CD4-positive, alpha-beta T cell treated with Interleukin-6 at 100 ng/mL for 8 hours (primary cell): Measurements from ENCODE around the gene RNF169.
A peak's percentile ranks its signal among the peaks of the same experiment; 100 is the strongest.

ENCODE experiments used
- DNase-seq: peaks from one replicate; pipeline ENCODE4 v3.0.0-alpha.2; 2020; ENCODE audit warnings: mixed read lengths, low spot score

RNF169 gene, protein sequence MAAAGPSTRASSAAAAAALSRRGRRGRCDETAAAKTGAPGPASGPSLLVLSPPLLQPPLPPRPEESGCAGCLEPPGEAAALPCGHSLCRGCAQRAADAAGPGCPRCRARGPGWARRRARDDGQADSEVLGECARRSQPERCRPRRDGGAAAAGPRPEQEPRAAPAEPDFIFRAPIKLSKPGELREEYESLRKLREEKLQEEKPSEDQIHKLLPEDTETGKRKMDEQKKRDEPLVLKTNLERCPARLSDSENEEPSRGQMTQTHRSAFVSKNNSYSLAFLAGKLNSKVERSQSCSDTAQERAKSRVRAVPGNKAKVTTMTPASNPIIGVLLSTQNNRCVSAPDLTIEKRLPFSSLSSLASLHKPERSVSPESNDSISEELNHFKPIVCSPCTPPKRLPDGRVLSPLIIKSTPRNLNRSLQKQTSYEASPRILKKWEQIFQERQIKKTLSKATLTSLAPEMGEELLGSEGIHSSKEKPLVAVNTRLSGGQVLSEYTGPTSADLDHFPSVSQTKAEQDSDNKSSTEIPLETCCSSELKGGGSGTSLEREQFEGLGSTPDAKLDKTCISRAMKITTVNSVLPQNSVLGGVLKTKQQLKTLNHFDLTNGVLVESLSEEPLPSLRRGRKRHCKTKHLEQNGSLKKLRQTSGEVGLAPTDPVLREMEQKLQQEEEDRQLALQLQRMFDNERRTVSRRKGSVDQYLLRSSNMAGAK

DNA sequence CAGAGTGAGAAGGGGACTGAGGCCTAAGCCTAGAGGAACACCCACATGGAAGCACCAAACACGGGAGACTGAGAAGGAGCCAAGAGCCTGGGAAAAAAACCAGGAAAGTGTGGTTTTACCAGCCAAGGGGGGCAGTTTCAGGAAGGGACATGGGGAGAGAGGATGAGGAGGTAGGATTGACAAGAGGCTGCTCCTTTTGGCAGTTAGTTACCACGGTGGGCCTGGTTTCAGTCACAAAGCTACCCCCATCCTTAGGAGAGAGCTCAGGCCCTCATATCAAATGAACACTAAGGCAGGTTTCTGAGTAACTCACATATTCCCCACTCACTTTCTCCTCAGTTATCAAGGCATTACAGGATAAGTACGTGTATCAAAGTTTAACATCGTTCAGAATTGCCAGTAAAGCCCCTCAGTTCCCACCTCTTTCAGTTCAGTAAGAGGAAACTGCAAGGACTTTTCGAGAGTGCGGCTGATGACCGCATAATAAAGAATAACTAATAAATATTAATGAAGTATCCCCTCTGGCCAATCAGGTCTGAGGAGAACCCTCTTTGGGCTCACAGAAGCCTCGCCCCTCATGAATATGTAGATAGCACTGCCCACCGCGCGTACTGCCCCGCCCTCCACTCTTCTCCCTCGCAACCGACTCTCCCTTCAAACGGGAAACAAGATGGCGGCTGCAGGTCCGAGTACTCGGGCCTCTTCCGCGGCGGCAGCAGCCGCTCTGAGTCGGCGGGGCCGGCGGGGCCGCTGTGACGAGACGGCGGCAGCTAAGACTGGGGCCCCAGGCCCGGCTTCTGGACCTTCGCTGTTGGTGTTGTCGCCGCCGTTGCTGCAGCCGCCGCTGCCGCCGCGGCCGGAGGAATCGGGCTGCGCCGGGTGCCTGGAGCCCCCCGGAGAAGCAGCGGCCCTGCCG lies at the start of gene RNF169:
TSS of gene RNF169 (plus strand) at position 639 of the 916 bp plus-strand sequence. CDS start at position 671, 32 bp downstream.
- peak; percentile 91 for DNase-seq

DNA sequence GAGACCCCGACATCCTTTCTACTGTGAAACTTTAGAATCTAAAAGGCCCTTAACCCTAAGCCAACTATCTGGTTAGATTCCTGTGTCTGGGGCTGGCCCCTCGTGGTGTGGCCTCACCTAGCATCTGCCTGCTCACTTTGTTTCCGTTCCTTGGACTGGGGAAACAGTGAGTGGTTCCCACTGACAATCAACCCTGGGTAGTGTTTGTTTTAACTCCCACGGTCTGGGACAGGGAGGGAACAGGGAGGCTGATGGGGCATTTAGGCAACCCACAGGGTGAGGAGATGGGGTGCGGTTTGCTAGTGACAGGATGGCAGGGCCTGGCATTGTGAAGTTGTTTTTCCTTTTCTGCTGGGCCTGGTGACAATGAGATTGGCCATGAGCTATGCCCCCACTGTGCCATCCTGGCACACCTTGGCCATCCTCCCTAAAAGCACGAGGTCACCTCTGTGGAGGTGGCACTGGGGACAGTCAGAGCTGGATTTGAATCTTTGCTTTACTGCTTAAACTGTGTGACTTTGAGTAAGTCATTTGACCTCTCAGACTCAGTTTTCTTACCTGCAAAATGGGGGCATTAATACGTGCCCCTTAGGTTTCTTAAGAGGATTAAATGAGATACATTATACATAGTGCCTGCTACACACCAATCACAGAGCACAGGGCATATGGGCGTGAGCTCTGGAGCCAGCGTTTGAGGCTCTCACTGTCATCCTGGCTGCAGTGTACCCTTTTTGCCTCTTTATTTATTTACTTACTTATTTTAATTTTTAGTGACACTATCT lies 48.8 kb upstream of the RNF169 start:
- DNase-seq = no peak

DNA sequence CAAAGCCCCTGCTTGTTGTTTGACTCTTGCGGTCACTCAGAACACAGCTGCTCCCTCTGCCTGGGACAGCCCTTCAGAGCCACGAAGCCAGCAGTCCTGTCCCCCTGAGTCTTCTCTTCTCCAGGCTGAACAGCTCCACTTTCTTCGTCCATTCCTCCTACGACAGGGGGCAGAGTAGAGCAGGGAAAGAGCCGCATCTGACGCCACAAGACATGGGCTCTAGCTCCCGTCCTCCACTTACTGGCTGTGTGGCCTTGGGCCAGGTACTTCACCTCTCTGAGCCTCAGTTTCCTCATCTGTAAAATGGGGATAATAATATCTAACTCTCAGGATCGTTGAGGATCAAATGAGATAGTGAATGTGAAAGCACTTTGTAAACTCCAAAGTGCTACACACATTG lies 47.3 kb upstream of the RNF169 start:
- no peak for DNase-seq

DNA sequence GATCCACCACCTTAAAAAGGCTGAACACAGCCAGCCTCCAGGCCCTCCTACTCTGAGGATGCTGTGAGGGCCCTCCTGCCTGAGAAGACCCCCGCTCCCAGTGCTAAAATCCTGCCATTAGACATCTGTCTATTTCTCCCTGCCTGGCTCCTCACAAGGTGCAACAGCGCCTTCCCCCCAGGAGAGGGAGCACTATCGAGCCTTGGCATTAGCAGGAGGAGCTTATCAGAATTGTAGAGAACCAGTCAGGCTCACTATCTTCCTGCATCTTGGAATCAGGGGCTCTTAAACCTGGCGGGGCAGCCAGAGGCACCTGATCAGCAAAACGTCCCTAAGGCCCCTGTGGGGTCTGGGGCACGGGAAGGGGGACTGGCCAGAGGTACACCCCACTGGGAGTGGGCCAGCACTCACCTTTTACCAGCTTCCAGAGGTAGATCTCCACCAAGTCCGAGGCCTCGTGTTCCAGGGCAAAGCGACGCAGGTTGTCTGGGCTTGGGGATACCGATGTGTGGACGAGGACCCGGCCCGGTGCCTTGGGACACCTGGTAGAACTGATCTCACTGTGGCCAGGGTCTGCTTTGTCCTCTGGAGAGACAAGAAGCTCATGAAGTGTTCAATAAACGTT lies 46.2 kb upstream of the RNF169 start:
- peak; percentile 53 for DNase-seq

DNA sequence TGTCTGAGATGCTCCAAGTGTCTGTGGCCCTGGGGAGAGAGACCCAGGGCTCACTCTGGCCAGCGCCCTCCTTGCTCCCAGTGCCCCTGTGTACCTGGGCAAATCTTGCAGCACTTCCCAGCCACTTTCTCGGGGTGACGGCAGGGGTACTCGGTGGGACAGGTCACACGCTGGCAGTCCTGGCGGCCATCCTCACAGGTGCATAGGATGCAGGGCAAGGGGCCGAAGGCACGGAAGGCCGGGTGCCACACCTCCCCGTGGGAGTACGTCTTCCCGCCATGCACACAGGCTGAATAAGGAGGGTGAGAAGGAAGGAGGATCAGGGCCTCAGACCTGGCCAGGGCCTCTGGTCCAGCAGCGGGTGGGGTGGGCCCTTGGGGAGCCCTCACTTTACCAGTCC lies 45.4 kb upstream of the RNF169 start:
- DNase-seq = no peak

DNA sequence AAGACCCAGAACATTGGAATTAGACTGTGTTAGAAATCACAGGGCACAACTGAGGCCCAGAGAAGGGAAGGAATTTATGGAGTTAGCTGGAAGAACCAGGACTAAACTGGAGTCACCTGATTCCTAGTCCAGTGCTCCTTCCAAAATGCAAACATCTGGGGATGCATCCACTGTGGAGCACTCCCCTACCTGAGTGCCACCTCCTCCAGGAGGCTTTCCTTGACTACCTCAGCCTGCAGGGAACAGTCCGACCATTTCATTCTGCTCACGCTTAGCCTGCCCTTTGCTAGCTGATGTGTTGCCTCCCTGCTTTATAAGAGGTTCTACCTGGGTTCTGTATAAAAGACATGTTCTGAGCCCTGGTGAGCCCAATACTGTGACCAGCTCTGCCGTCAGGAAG lies 41.5 kb upstream of the RNF169 start:
- DNase-seq = no peak

DNA sequence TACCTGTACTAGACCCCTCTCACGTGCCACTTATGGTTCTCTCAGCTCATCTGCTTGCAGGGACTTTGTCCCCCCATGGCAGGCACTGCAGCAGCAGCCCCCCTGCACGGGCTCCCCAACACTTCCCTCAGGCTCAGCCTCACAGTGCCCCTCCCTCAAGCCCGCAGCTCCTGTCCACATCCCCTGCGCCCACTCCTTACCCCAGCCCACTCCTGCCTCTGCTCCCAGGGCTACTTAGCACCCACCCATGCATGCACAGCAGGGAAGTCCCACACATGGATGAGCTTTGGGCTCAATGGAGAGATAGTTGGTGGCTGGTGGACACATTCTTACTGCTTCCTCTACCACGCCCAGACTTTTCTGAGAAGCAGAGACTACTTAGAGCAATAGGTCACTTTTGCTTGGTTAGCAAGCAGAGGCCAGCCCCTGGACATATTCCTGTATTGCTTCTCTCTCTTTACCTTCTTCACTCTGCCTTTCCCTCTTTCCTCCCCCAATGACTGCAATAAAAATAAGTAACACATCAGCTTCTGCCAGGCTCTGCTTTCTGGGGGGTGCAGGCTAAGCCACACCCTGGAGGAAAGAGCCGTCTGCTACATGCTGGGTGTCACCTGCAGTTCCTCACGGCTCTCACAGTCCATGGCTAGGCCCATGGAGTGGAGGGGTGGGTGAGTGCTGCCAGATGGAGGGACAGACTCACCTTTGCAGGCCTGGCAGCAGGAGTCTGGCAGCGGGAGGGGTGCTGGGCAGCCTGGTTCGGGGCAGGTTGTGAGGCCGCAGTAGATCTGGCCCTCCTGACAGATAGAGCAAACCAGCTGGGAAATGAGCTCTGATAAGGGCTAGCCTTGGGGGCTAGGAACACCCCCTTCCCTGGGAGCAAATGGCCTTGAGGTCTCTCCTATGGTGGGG lies 40.8 kb upstream of the RNF169 start:
- DNase-seq = no peak

DNA sequence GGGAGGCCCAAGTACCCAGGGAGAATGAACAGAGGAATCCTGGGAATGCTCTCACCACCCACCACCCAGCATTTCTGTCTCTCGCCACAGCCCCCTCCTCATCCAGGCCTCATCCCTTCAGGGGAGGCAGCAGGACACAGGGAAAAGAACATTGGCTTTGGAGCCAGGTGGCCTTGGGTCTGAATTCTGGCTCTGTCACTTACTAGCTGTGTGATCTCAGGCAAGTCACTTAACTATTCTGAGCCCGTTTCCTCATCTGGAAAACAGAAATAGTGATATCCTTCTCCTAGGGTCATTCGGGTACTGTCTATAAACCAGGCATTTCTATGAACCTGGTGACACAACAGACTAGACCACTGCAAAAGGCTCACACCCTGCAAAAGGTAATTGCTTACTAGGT lies 39.5 kb upstream of the RNF169 start:
- no peak for DNase-seq

DNA sequence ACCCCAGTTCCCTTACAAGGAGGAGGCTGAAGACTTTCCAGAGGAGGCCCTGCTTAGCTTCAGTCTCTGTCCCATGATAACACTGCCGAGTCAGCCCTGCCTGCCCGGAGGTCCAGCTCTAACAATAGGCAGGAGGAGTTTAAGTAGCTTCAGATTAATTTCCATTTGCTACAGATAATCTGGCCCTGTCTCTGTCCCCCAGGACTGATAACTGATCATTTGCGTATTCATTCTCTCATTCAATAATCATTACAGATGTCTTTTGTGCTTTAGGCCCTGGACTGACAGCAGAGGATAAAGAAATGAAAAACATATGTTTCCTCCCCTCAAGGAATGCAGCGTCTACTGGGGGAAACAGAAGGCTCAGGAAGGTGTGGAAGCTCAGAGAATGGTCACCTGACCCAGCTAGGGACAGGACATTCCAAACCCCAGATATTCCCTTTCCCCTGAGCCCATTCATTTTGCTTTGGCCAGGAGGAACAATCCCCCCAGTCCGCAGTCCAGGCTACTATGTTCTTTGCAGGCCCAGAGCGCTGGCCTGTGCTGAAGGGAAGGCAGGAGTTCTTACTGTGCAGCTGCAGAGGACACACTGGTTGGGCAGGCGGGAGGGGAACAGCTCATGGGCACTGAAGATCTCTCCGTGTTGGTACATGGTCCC lies 38.2 kb upstream of the RNF169 start:
- DNase-seq = no peak

DNA sequence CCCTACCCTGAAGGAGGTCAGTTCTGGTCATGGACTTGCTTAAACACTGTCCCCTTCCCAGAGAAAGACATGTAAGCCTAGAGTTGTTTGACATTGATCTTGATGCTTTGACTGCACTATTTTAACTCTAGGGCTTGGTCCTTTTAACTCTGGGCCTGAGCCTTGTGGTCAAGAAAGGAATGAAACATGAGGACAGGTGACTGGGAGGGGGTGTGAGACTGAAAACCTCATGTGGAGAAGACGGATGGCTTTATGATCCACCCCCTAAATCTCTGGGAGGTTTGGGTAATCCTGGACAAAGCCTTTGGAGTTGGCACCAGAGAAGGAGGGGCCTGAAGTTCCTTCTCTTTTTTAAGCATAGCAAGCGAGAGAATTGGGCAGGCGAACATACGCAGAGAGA lies 35.0 kb upstream of the RNF169 start:
- no peak for DNase-seq

DNA sequence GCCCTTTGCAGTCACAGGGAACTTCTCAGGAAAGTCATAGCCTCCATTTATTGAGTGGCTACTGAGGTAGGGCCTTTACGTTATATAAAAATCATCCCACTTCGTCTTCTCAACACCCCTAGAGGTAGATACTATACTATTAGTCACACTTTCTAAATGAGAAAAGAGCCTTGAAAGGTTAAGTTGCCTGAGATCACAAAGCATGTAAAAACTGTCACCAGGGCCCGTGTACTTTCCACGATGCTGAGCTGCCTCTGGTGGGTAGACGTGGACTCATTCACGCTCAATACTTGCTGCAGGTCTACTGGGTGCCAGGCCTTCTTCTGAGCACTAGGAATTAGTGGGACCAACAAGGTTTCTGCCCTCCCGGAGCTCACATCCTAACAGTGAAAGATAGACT lies 33.7 kb upstream of the RNF169 start:
- no peak for DNase-seq

DNA sequence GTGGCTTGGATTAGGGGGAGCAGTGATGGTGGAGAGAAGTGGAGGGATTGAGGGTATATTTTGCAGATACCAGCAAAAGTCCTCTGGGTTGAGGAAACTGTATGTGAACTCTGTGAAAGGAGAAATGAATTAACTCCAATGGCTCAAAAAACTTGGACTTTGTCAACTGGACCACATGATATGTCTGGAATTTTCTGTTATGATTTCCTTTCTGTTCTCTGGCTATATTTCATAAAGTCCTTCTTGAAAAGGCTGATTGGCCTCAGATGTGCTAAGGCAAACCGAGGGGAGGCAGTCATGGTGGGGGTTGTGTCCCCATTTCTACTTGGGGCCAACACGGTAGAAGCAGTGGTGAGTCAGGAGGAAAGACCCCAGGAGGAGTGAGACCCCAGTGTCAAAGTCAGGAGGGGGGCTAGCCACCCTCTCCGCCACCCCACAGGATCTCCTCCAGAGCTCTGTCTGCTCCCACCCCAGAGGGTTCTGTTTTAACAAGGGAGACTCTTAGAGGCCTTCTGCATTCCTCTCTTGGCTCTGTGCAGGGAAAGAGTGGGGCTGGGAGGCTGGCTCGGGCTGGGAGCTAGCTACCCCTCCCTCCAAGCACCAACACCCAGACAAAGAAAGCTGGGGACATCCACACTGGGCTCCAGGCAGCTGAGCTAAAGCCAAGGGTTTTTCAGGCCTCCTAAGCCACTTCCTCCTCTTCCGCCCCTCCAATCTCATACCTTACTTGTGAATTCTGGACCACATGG lies 31.3 kb upstream of the RNF169 start:
- DNase-seq = no peak

DNA sequence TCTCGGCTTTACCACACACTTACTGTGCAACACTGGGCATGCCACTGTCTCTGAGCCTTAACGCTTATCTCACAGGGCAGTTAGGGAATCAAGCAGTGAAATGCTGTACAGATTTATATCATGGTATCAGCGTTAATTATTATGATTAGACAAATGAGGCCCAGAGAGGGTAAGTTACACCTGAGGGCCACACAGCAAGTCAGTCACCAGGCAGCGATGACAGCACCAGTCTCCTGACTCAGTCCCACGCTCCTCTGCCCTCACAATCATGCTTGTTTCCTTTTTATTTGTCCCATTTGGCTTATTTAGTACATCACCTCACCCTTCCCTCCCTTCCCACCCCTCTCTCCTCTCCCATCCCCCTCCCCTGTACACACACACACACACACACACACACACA lies 29.6 kb upstream of the RNF169 start:
- no peak for DNase-seq

DNA sequence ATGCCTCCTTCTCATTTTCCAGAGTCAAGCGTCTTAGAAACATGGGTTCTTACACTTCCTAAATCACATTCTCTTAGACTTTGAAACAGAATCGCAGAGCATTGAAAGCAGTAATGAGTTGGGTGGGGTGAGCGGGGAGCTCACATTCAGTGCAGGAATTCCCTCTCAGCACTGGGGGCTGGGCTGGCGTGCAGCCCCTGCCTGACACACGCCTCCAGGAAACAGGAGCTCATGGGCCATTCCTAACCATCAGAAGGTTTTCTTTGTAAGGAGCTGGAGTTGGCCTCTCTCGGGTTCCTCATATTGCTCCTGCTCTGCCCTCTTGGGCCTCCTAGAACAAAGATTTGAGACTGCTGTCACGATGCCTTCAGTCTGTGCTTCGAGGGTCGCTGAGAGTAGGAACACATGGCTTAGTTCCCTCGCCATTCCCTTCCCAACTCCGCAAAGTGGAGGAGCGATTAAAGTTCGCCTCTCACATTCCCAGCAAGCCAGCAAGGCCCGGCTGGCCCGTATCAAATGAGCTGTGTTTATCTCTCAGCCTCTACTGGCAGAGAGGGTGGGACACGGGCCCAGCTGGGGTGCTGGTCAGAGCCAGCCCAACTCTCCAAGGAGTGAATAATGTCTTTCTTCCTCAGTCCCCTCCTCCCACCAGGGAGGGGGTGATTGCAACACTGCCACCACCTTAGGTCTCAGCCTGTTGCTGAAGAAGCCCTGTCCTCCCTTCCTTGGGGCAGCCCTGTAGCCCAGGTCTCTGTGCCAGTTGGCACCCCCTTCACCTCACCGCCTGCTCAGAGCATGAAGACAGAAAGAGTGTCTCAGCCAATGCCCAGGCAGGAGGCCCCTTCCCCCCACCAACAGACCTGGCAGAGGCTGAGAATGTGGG lies 27.8 kb upstream of the RNF169 start:
- DNase-seq = no peak

DNA sequence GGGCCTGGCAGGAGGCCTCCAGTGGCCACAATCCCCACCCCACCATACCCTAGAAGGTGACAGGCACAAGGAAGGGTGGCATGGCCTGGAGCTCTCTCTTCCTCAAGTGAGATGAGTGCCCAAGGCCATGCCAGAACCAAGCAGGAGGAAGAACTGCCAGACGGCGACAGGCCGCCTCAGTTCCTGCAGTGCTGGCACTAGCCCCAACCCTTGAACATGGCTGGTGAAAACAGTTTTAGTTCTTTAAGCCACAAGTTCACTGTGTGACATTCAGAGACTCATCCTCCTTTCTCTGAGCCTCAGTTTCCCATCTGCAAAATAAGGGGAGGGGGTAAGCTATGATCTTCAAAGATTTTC lies 27.2 kb upstream of the RNF169 start:
- no peak for DNase-seq

DNA sequence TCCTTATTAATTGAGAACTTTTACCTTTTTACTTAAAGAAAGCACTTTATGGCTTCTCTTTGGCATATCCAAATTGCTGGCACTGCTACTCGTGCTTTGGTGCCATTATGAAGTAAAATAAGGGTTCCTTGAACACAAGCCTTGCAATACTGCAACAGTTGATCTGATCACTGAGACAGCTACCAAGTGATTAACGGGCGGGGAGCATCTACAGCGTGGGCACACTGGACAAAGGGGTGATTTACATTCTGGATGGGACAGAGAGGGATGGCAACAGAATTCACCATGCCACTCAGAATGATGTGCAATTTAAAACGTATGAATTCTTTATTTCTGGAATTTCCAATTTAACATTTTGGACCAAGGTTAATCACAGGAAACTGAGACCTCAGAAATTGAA lies 25.1 kb upstream of the RNF169 start:
- no peak for DNase-seq

DNA sequence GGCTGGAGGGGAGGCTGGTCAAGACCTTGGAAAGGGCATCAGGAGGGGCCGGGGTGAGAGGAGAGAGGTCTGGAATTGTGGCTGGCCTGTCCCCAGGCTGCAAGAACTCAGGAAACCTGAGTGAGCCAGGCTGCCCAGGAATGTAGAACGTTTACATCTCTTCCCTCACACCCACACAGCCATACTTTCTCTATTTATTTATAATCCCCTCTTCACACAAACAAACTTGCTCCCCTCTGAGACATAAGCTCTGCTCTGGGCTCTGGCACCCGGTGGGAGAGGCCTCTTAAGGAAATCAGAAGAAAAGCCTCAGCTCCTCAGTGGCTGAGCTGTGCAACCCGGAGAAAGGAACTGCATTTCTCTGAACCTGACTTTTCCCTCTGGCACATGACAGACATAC lies 22.9 kb upstream of the RNF169 start:
- no peak for DNase-seq
